Ectodermal cell (in vitro differentiated cells): ENCODE measurements around the gene CACNA1S.

Experiments used
- H3K27ac ChIP-seq: 2 replicates; pipeline ENCODE4 v1.7.0; 2013; ENCODE audit warnings: mild to moderate bottlenecking, low read depth, low read length; ENCODE audit not compliant: insufficient read depth, poor library complexity, severe bottlenecking
- H3K27me3 ChIP-seq: 2 replicates; pipeline ENCODE4 v1.7.0; 2013; ENCODE audit warnings: mild to moderate bottlenecking, low read length; ENCODE audit not compliant: insufficient read depth, control insufficient read depth, poor library complexity, severe bottlenecking
- H3K36me3 ChIP-seq: one replicate; pipeline ENCODE4 v1.7.0; 2013; ENCODE audit warnings: low read length; ENCODE audit not compliant: control insufficient read depth, insufficient read depth
- H3K4me1 ChIP-seq: one replicate; pipeline ENCODE4 v1.7.0; 2013; ENCODE audit warnings: low read length; ENCODE audit not compliant: control insufficient read depth, insufficient read depth
- H3K4me3 ChIP-seq: 2 replicates; pipeline ENCODE4 v1.7.0; 2013; ENCODE audit warnings: low read depth, low read length, control low read depth; ENCODE audit not compliant: insufficient read depth
- H3K9me3 ChIP-seq: 2 replicates; pipeline ENCODE4 v1.7.0; 2013; ENCODE audit warnings: mild to moderate bottlenecking, low read length, moderate library complexity; ENCODE audit not compliant: control insufficient read depth
- WGBS, 2 experiments: methylation state at CpG; one replicate each; pipeline ENCODE4 v1.1.7; 2013; ENCODE audit warnings: missing lambda C conversion rate in 2 of 2; 5-methylcytosine and 5-hydroxymethylcytosine counted together

CACNA1S gene

DNA sequence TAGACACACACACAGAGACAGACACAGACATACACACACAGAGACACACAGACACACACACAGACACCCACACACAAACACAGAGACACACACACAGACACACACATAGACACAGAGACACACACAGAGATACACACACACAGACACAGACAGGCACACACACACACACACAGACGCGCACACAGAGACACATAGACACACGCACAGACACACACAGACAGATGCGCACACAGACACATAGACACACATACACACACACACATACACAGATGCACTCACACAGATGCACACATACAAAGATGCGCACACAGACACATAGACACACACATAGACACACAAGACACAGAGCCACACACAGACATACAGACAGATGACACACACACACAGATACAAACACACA is 104.7 kb downstream of the CACNA1S start:
- Histone ChIP-seq H3K36me3 (no peaks in the 10 kb centered on the region), H3K4me3 (no peak overlapping the region), H3K27me3 (no peaks in the 10 kb centered on the region), H3K9me3 (no peaks in the 10 kb centered on the region), H3K27ac (no peak overlapping the region), H3K4me1 (peaks cover 35% of the 10 kb centered on the region)
- WGBS, 2 experiments: 94 to 97% methylated on average over 5 of the region's 5 CpGs

- Histone ChIP-seq H3K9me3 (no peaks in the 10 kb centered on the region), H3K4me3 (no peak overlapping the region), H3K4me1 (peaks cover 28% of the 10 kb centered on the region), H3K36me3 (no peaks in the 10 kb centered on the region), H3K27ac (no peak overlapping the region), H3K27me3 (no peaks in the 10 kb centered on the region)
- WGBS, 2 experiments: 69 to 71% methylated on average over 2 of the region's 2 CpGs
These were observed 105.8 kb downstream of the CACNA1S start for GRCh38 chr1:201006450-201006849.

- H3K27ac ChIP-seq: no peak overlapping the region
- no peaks in the 10 kb centered on the region for H3K36me3 ChIP-seq
- H3K4me3 ChIP-seq: no peak overlapping the region
- H3K9me3 ChIP-seq: no peaks in the 10 kb centered on the region
- peaks cover 13% of the 10 kb centered on the region for H3K4me1 ChIP-seq
- H3K27me3 ChIP-seq: no peaks in the 10 kb centered on the region
- WGBS, 2 experiments: 95% methylated on average over 14 of the region's 14 CpGs
These were observed 107.5 kb downstream of the CACNA1S start for GRCh38 chr1:201004732-201005131.

DNA sequence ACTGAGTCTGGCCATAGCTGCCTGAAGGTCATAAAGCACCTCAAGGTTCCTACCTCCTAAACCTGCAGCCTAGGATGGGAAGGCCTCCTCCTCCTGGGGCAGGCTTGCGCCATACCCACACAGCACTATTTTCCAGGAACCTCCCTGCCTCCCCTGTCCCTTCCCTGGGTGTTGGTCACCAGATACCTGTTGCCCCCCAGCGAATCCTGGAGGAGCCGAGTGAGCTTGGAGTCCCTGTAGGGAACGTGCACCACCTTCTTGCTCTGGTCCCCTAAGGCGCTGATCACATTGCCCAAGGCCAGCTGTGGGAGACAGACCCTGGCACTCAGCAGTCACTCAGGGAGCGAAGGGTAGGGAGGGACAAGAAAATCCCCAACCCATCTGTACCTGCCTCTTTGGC is 108.1 kb downstream of the CACNA1S start:
- peaks cover 8% of the 10 kb centered on the region for H3K4me1 ChIP-seq
- WGBS, 2 experiments: 96% methylated on average over 6 of the region's 6 CpGs
- no peaks in the 10 kb centered on the region for H3K9me3 ChIP-seq
- no peaks in the 10 kb centered on the region for H3K27me3 ChIP-seq
- no peak overlapping the region for H3K27ac ChIP-seq
- H3K36me3 ChIP-seq: no peaks in the 10 kb centered on the region
- no peak overlapping the region for H3K4me3 ChIP-seq

DNA sequence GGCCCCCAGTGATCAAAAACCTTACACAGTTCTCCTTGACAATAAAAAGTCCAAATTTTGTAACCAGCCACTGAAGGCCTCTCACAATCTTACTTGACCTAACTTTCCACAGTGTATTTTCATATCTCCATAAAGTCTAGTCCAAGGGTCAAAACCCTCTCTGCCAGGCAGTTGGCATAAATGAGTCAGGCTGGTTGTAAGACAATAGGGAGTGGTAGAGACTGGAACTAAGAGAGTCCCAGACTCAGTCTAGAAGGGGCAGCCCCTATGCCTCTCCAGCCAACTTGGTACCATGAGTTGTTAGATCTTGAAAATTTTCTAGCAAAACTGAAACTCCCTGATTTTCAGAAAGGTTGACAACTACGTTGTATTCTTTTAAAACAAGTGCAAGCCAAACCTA is 109.7 kb downstream of the CACNA1S start:
- 96% methylated on average over 1 of the region's 1 CpG for WGBS, 2 experiments
- Histone ChIP-seq H3K27me3 (no peaks in the 10 kb centered on the region), H3K36me3 (no peaks in the 10 kb centered on the region), H3K9me3 (no peaks in the 10 kb centered on the region), H3K4me1 (peaks cover 2% of the 10 kb centered on the region), H3K27ac (no peak overlapping the region), H3K4me3 (no peak overlapping the region)

- H3K36me3 ChIP-seq: no peaks in the 10 kb centered on the region
- H3K4me3 ChIP-seq: no peak overlapping the region
- H3K27me3 ChIP-seq: no peaks in the 10 kb centered on the region
- 79 to 88% methylated on average over 11 of the region's 11 CpGs for WGBS, 2 experiments
- no peak overlapping the region for H3K27ac ChIP-seq
- H3K9me3 ChIP-seq: no peaks in the 10 kb centered on the region
- peaks cover 2% of the 10 kb centered on the region for H3K4me1 ChIP-seq
These were observed 110.3 kb downstream of the CACNA1S start for GRCh38 chr1:201001962-201002361.

- Histone ChIP-seq H3K4me3 (no peak overlapping the region), H3K4me1 (no peaks in the 10 kb centered on the region), H3K9me3 (no peaks in the 10 kb centered on the region), H3K27ac (no peak overlapping the region), H3K36me3 (no peaks in the 10 kb centered on the region), H3K27me3 (no peaks in the 10 kb centered on the region)
- WGBS, 2 experiments: 94 to 95% methylated on average over 25 of the region's 25 CpGs
These were observed 111.8 kb downstream of the CACNA1S start for GRCh38 chr1:201000391-201000790.

DNA sequence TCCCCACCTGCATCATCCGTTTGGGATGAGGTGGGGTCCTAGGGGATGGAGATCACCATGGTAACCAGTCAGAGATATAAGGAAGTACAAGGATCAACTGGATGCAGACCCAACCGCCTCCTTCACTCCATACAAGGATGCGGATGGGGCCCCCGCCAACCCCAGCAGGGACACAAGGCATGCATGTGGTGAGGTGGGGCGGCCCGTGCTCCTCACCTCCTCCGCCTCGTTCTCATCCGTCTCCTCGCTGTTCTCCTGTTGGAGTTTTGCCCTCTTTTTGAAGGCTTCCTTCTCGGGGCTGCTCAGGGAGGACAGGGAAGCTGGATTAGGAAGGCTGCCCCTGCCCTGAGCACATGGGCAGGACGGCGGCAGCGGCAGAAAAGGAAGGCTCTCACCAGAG is 112.6 kb downstream of the CACNA1S start:
- Histone ChIP-seq H3K27ac (no peak overlapping the region), H3K9me3 (no peaks in the 10 kb centered on the region), H3K36me3 (no peaks in the 10 kb centered on the region), H3K4me3 (no peak overlapping the region), H3K27me3 (no peaks in the 10 kb centered on the region), H3K4me1 (no peaks in the 10 kb centered on the region)
- 95% methylated on average over 14 of the region's 14 CpGs for WGBS, 2 experiments

- Histone ChIP-seq H3K9me3 (no peaks in the 10 kb centered on the region), H3K27ac (no peak overlapping the region), H3K27me3 (no peaks in the 10 kb centered on the region), H3K4me3 (no peak overlapping the region), H3K36me3 (no peaks in the 10 kb centered on the region), H3K4me1 (no peaks in the 10 kb centered on the region)
- 95% methylated on average over 16 of the region's 16 CpGs for WGBS, 2 experiments
These were observed 113.9 kb downstream of the CACNA1S start for GRCh38 chr1:200998323-200998722.

DNA sequence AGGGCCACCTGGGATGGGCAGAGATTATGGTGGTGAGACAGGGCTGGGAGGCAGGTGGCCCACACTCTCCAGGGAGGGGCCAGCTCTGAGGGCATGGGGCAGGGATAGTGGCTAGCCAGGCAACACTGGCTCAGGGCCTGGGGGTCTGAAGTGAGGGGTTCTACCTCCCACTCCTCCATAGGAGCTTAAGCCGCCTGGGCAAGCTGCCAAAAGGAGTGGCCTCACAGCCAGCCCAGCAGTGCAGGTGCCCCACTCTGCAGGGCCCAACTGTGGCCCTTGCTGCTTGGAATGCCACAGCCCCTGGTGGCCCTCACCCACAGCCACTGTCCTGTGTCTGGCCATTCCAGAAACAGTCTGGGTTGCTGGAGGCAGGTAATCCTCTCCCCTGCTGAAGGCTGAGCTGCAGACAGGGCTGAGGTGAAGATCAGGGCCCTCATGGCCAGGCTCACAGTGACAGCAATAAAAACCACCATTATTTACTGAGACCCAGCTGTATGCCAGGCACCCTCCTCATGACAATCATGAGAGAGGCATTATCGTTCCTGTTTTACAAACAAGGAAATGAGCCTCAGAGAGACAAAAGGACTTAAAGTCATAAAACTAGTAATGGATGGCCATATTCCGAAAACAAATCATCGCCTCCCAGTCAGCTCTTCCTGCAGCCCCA is 119.7 kb downstream of the CACNA1S start:
- no peaks in the 10 kb centered on the region for H3K27me3 ChIP-seq
- H3K4me1 ChIP-seq: no peaks in the 10 kb centered on the region
- 94 to 96% methylated on average over 4 of the region's 4 CpGs for WGBS, 2 experiments
- H3K27ac ChIP-seq: no peak overlapping the region
- no peak overlapping the region for H3K4me3 ChIP-seq
- peaks cover 5% of the 10 kb centered on the region for H3K36me3 ChIP-seq
- no peaks in the 10 kb centered on the region for H3K9me3 ChIP-seq
